ENCODE data around the gene PIK3AP1.
A peak's percentile ranks its signal among the peaks of the same experiment; 100 is the strongest.
"Not testable (repeated sequence)": the region's sequence is repeated elsewhere in the genome, so short reads cannot be mapped to it uniquely, and the experiment has no call there.

Gene PIK3AP1, protein sequence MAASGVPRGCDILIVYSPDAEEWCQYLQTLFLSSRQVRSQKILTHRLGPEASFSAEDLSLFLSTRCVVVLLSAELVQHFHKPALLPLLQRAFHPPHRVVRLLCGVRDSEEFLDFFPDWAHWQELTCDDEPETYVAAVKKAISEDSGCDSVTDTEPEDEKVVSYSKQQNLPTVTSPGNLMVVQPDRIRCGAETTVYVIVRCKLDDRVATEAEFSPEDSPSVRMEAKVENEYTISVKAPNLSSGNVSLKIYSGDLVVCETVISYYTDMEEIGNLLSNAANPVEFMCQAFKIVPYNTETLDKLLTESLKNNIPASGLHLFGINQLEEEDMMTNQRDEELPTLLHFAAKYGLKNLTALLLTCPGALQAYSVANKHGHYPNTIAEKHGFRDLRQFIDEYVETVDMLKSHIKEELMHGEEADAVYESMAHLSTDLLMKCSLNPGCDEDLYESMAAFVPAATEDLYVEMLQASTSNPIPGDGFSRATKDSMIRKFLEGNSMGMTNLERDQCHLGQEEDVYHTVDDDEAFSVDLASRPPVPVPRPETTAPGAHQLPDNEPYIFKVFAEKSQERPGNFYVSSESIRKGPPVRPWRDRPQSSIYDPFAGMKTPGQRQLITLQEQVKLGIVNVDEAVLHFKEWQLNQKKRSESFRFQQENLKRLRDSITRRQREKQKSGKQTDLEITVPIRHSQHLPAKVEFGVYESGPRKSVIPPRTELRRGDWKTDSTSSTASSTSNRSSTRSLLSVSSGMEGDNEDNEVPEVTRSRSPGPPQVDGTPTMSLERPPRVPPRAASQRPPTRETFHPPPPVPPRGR

GRCh38 chr10:96720422-96721206 is at the start of gene PIK3AP1:
Gene PIK3AP1, minus strand, starts transcription at chr10:96720514. Its CDS starts 120 bp downstream, at chr10:96720394.
- DNase-seq, result peak; percentile 52

GRCh38 chr10:96768136-96768535 is 47.8 kb upstream of the PIK3AP1 start:
- no peak for DNase-seq

DNA sequence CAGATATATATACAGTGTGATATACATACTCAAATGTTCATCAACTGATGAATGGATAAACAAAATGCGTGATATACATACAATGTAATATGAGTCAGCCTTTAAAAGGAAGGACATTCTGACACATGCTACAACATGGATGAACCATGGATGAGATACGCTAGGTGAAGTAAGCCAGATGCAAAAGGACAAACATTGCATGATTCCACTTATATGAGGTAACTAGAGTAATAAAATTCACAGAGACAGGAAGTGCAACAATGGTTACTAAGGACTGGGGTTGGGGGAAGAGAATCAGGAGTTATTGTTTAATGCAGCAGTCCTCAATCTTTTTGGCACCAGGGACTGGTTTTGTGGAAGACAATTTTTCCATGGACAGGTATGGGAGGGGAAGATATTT is 47.3 kb upstream of the PIK3AP1 start:
- no peak for DNase-seq

- peak; percentile 76 for DNase-seq
These were observed 45.3 kb upstream of the PIK3AP1 start for GRCh38 chr10:96765406-96766240.

GRCh38 chr10:96764425-96765060 is 44.2 kb upstream of the PIK3AP1 start:
- DNase-seq, result no peak

GRCh38 chr10:96758423-96758822 is 38.1 kb upstream of the PIK3AP1 start:
- peak; percentile 9 for DNase-seq

DNA sequence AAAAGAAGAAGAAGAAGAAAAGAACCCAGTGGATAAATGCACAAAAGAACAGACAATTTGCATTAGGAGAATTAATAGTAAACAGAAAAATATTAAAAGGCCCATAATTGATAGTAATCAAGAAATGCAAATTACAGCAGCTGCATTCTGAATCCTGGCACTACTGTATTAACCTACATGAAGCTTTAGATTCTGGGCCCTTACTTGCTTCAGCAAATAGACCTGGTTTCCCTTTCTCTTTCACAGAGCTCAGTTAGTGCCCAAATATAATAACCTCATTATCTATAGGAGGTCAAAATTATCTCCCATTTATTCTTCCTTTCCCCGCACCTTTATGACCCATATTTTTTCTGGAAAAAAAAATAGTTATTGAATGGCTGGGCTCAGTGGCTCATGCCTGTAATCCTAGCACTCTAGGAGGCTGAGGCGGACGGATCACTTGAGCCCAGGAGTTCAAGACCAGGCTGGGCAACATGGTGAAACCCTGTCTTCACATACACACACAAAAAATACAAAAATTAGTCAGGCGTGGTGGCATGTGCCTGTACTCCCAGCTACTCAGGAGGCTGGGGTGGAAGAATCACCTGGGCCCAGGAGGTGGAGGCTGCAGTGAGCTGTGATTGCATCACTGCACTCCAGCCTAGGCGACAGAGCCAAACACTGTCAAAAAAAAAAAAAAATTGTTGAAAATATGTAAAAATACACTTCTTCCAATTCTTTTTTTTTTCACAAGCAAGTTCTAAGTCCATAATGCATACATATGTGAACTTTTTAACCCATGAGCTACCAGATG is 36.0 kb upstream of the PIK3AP1 start:
- no peak for DNase-seq

DNA sequence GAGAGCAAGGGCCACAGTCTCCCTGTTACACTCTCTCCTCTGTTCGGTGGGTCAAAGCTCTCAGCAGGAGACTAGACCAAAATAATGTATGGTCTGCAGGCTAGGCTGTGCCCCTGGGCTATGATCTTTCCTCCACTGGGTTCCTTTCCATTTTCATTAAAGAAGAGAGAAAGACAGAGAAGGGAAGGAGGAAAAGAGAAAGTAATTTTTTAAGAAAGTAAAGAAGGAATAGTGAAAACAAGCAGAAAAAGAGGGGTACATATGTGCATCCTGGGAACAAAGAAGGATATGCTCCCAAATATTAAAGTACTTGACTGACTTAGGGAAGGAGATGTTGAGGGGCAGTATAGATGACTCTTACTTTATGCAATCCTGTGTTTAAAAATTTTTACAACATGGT is 33.6 kb upstream of the PIK3AP1 start:
- no peak for DNase-seq

- DNase-seq, result no peak
These were observed 32.1 kb upstream of the PIK3AP1 start for GRCh38 chr10:96752375-96752774.

GRCh38 chr10:96750316-96750715 is 30.0 kb upstream of the PIK3AP1 start:
- DNase-seq, result not testable (repeated sequence)

GRCh38 chr10:96747734-96748550 is 27.6 kb upstream of the PIK3AP1 start:
- peak; percentile 28 for DNase-seq

GRCh38 chr10:96746503-96746902 is 26.2 kb upstream of the PIK3AP1 start:
- no peak for DNase-seq

- DNase-seq, result no peak
These were observed 25.6 kb upstream of the PIK3AP1 start for GRCh38 chr10:96745950-96746349.

GRCh38 chr10:96743988-96744585 is 23.8 kb upstream of the PIK3AP1 start:
- peak; percentile 10 for DNase-seq

- not testable (repeated sequence) for DNase-seq
These were observed 21.2 kb upstream of the PIK3AP1 start for GRCh38 chr10:96741557-96741956.

DNA sequence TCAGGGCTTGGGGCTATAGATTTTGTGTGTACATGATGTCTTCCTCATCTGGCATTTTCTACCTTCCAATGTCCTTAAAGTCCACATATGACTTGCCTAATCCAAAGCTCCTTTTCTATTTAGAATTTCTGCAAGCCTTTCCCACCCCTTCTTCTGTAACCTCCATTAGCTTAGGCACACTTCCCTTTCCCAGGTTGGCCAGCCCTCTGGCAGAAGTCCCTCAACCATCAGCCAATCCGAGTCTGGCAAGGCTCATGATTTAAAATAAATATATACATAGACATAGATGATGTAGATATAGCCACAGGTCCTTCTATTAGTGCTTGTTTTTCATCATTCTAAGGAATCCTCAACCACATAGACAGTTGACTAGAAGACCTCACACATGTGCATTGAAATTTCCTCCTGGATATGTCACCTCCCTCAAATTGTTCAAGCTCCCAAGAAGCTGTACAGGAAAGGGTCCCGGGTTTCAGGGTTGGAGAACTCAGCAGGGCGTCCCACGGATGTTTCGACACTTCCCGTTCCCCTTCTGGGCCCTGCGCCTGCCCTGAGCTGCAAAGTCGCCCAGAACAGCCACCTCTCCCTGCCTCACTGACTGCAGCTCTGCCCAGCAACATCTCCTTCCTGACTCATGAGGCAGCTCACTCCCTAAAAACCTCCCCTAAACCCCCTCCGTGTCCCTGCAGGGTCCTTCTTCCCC is 20.4 kb upstream of the PIK3AP1 start:
- DNase-seq, result no peak

GRCh38 chr10:96740141-96740540 is 19.8 kb upstream of the PIK3AP1 start:
- no peak for DNase-seq

DNA sequence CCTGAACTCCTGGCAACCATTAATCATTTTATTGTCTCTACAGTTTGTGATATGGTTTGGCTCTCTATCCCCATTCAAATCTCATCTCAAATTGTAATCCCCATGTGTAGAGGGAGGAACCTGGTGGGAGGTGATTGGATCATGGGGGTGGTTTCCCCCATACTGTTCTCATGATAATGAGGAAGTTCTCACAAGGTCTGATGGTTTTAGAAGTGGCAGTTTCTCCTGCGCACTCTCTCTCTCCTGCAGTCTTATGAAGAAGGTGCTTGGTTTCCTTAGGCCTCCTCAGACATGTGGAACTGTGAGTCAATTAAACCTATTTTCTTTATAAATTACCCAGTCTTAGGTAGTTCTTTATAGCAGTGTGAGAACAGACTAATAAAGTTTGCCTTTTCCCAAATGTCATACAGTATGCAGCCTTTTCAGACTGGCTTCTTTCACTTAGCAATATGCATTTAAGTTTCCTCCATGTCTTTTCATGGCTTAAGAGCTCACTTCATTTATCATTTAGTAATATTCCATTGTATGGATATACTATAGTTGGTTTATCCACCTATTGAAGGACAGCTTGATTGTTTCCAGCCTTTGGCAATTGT is 17.1 kb upstream of the PIK3AP1 start:
- not testable (repeated sequence) for DNase-seq
